H1 (cell line): ENCODE measurements around the gene DDB1. TPM values are rescaled to one million over a fixed set of nuclear protein-coding genes. Genes with fewer than 3 reads are reported as not detected.

Experiments
- ASH2L ChIP-seq: fragments of 200-600, 300-600 bp; sonication (generic); IDR thresholded peaks from one replicate; pipeline ENCODE4 v1.7.1; 2017; ENCODE audit warnings: low read length
- BRCA1 ChIP-seq: IDR thresholded peaks from 2 replicates; pipeline ENCODE4 v1.6.1; 2012; ENCODE audit warnings: low read depth, low read length, improper control_type of control experiment
- EP300 ChIP-seq, 2 experiments: IDR thresholded peaks; 1 replicate in 1 of 2; 2 replicates in 1 of 2; pipeline ENCODE4 v1.6.1; 2011 to 2012; ENCODE audit warnings: low read depth in 2 of 2, low read length in 2 of 2, mild to moderate bottlenecking in 2 of 2, borderline replicate concordance in 1 of 2, inconsistent platforms in 1 of 2, moderate library complexity in 1 of 2
- GABPA ChIP-seq: IDR thresholded peaks from 2 replicates; pipeline ENCODE4 v1.6.1; 2011; ENCODE audit warnings: mild to moderate bottlenecking, low read length, moderate library complexity, borderline replicate concordance; ENCODE audit not compliant: insufficient read depth
- HDAC2 ChIP-seq, 2 experiments: fragments of 300-600 bp in 1 of 2; sonication (generic) in 1 of 2; IDR thresholded peaks; 2 replicates each; pipeline ENCODE4 v1.6.1; 2011 to 2012; ENCODE audit warnings: low read depth in 2 of 2, low read length in 2 of 2, mild to moderate bottlenecking in 2 of 2, moderate library complexity in 2 of 2, borderline replicate concordance in 1 of 2, inconsistent platforms in 1 of 2
- JUN ChIP-seq: IDR thresholded peaks from 2 replicates; pipeline ENCODE4 v1.6.1; 2011; ENCODE audit warnings: low read depth, mild to moderate bottlenecking, improper control_type of control experiment, low read length
- PHF8 ChIP-seq: fragments of 200-600 bp; sonication (generic); conservative IDR thresholded peaks from 2 replicates; pipeline ENCODE4 v1.7.1; 2012; ENCODE audit warnings: low read depth, mild to moderate bottlenecking, inconsistent platforms, low read length, moderate library complexity
- POLR2AphosphoS5 ChIP-seq: IDR thresholded peaks from 2 replicates; pipeline ENCODE4 v1.6.1; 2011; ENCODE audit warnings: low read depth, low read length
- RAD21 ChIP-seq, 2 experiments: IDR thresholded peaks in 1 of 2; conservative IDR thresholded peaks in 1 of 2; 2 replicates each; pipeline ENCODE4 v1.6.1; 2011; ENCODE audit warnings: low read depth in 2 of 2, low read length in 2 of 2, improper control_type of control experiment in 1 of 2, inconsistent platforms in 1 of 2, mild to moderate bottlenecking in 1 of 2, moderate library complexity in 1 of 2
- RBBP5 ChIP-seq: IDR thresholded peaks from 2 replicates; pipeline ENCODE4 v1.7.1; 2012; ENCODE audit warnings: low read depth, mild to moderate bottlenecking, inconsistent platforms, low read length, moderate library complexity, borderline replicate concordance
- YY1 ChIP-seq: IDR thresholded peaks from 2 replicates; pipeline ENCODE4 v1.6.1; 2011; ENCODE audit warnings: low read depth, mild to moderate bottlenecking, low read length
- polyA plus RNA-seq, 7 experiments: library from polyadenylated mRNA; depleted of rRNA in 3 of 7; stranded (reverse) in 5 of 7; unstranded in 2 of 7; fragments of >200 nt in 5 of 7; fragments of 200-250 nt in 2 of 7; gene quantifications; 1 replicate in 5 of 7; 2 replicates in 1 of 7; 4 replicates in 1 of 7; pipeline versions ENCODE4 v1.2.1 to v1.2.3, GENCODE V29; 2011 to 2013; ENCODE audit warnings: missing spikeins in 2 of 7, mixed read lengths in 2 of 7
- total RNA-seq: library from RNA; stranded (reverse); fragmentation: NEBNext Ultra II Directional; extraction: Animal tissue kit (Norgen Biotek cat#: 25700); gene quantifications from 2 replicates; pipeline ENCODE4 v1.2.1, GENCODE V29; 2021
- TF ChIP-seq, protein P1 (sequence below): IDR thresholded peaks from 2 replicates; pipeline ENCODE4 v1.6.1; 2011; ENCODE audit warnings: low read length, improper control_type of control experiment

The DDB1 gene
- total and polyA plus RNA-seq, 2 of the 8 experiments (the other 6 are each of a cell fraction or from before 2014, with no cell fraction given), result 275 to 306 TPM

DNA sequence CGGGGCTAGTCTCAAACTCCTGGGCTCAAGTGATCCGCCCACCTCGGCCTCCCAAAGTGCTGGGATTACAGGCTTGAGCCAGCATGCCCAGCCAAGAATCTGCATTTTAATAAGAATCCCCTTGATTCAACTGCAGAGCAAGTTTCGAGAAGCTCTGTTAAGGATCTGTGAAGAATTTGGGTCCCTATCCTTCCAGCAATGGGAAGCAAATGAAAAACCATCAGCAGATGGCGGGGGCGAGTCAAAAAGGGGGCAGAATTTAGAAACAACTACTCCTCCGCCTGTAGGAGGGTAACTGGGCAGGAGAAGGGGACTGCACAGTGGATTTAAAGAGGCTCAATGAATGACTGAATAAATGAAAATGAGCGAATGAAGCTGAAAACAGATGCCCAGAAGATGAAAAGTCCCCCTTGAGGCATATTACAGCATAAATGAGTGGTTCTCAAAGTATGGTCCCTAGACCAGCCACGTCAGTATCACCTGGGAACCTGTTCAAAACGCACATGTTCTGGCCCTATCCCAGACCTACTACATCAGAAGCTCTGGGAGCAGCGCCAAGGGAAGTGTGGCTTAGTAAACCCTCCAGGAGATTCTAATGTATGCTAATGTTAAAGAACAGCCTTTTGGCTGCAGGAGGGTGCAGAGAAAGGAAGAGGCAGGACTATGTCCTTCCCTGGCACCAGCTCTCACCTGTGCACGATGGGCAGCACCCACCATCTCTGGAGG lies 52.8 kb downstream of the DDB1 start (continued):
- TF ChIP-seq, protein P1, sequence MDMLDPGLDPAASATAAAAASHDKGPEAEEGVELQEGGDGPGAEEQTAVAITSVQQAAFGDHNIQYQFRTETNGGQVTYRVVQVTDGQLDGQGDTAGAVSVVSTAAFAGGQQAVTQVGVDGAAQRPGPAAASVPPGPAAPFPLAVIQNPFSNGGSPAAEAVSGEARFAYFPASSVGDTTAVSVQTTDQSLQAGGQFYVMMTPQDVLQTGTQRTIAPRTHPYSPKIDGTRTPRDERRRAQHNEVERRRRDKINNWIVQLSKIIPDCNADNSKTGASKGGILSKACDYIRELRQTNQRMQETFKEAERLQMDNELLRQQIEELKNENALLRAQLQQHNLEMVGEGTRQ, result no peak
- no peak for TF ChIP-seq JUN
- TF ChIP-seq HDAC2 (IDR thresholded peaks at IDR 0.05; ENCODE audit: borderline replicate concordance in 1 of 2, low read depth in 2 of 2, low read length in 2 of 2), result no peak
- TF ChIP-seq POLR2AphosphoS5, result no peak
- TF ChIP-seq PHF8, result no peak
- TF ChIP-seq YY1, result no peak
- TF ChIP-seq GABPA, result no peak
- TF ChIP-seq RAD21 (IDR thresholded peaks at IDR 0.05 in 1 of 2, conservative IDR thresholded peaks at IDR 0.05 in 1 of 2; ENCODE audit: low read depth in 2 of 2, low read length in 2 of 2), result 0 out of 4 replicates have a peak, but pooled peaks of 1 of the 2 experiments have one; percentile 4
- no peak for TF ChIP-seq ASH2L
- TF ChIP-seq RBBP5, result no peak
- TF ChIP-seq BRCA1, result no peak
- no peak for TF ChIP-seq EP300 (IDR thresholded peaks at IDR 0.05; ENCODE audit: borderline replicate concordance in 1 of 2, low read depth in 2 of 2, low read length in 2 of 2)
